Osteoblast (primary cell): Measurements from ENCODE around the gene LSS. TPM values are rescaled to one million over a fixed set of nuclear protein-coding genes. Genes with fewer than 3 reads are reported as not detected.

Experiments
- DNase-seq: peaks from one replicate; pipeline ENCODE4 v3.0.0; 2011; ENCODE audit warnings: low spot score, mixed read lengths; ENCODE audit not compliant: insufficient read length; ENCODE audit errors: missing footprints
- H2AFZ ChIP-seq: 2 replicates; pipeline ENCODE4 v1.6.0; 2011; ENCODE audit warnings: mild to moderate bottlenecking, low read length
- H3K27ac ChIP-seq: 2 replicates; pipeline ENCODE4 v1.5.1; 2011; ENCODE audit warnings: mild to moderate bottlenecking, low read depth, low read length, moderate library complexity
- H3K27me3 ChIP-seq: 2 replicates; pipeline ENCODE4 v1.6.0; 2012; ENCODE audit warnings: mild to moderate bottlenecking, control low read depth, inconsistent platforms, low read length, moderate library complexity; ENCODE audit not compliant: insufficient read depth
- H3K36me3 ChIP-seq: 2 replicates; pipeline ENCODE4 v1.5.1; 2011; ENCODE audit warnings: mild to moderate bottlenecking, low read length, control low read depth, moderate library complexity; ENCODE audit not compliant: insufficient read depth
- H3K4me1 ChIP-seq: 2 replicates; pipeline ENCODE4 v1.5.1; 2011; ENCODE audit warnings: mild to moderate bottlenecking, low read length, control low read depth, moderate library complexity; ENCODE audit not compliant: insufficient read depth
- H3K4me2 ChIP-seq: 2 replicates; pipeline ENCODE4 v1.6.0; 2011; ENCODE audit warnings: mild to moderate bottlenecking, low read length; ENCODE audit not compliant: insufficient read depth
- H3K4me3 ChIP-seq: fragments of 200-600 bp; sonication (generic); 3 replicates; pipeline ENCODE4 v1.5.1; 2012; ENCODE audit warnings: mild to moderate bottlenecking, low read length, inconsistent platforms; ENCODE audit not compliant: insufficient read depth
- H3K79me2 ChIP-seq: 2 replicates; pipeline ENCODE4 v1.6.0; 2012; ENCODE audit warnings: mild to moderate bottlenecking, low read length, control low read depth, inconsistent platforms; ENCODE audit not compliant: insufficient read depth
- H3K9me3 ChIP-seq: 2 replicates; pipeline ENCODE4 v1.5.1; 2011; ENCODE audit warnings: low read depth, low read length, control low read depth
- H4K20me1 ChIP-seq: 2 replicates; pipeline ENCODE4 v1.6.0; 2012; ENCODE audit warnings: mild to moderate bottlenecking, low read length, control low read depth; ENCODE audit not compliant: insufficient read depth
- total RNA-seq: library from RNA; depleted of rRNA; stranded (reverse); fragments of >200 nt; gene quantifications from 2 replicates; pipeline ENCODE4 v1.2.3, GENCODE V29; 2012
- TF ChIP-seq, protein P1 (sequence below): IDR thresholded peaks from 2 replicates; pipeline ENCODE4 v1.5.1; 2011; ENCODE audit warnings: mild to moderate bottlenecking, low read depth, low read length, moderate library complexity; ENCODE audit errors: extremely low read depth

Gene LSS
- total RNA-seq, 1 donor: 122 TPM

GRCh38 chr21:46161633-46162592 is 66.7 kb downstream of the LSS start:
- Histone ChIP-seq H3K9me3 (no peaks in the 10 kb centered on the region), H2AFZ (no peak overlapping the region), H3K79me2 (no peaks in the 10 kb centered on the region), H3K27me3 (peaks cover 4% of the 10 kb centered on the region), H4K20me1 (no peaks in the 10 kb centered on the region), H3K4me3 (no peak overlapping the region), H3K36me3 (no peaks in the 10 kb centered on the region), H3K27ac (no peak overlapping the region), H3K4me2 (no peak overlapping the region), H3K4me1 (no peaks in the 10 kb centered on the region)
- DNase-seq: peak; percentile 87
- TF ChIP-seq, protein P1, sequence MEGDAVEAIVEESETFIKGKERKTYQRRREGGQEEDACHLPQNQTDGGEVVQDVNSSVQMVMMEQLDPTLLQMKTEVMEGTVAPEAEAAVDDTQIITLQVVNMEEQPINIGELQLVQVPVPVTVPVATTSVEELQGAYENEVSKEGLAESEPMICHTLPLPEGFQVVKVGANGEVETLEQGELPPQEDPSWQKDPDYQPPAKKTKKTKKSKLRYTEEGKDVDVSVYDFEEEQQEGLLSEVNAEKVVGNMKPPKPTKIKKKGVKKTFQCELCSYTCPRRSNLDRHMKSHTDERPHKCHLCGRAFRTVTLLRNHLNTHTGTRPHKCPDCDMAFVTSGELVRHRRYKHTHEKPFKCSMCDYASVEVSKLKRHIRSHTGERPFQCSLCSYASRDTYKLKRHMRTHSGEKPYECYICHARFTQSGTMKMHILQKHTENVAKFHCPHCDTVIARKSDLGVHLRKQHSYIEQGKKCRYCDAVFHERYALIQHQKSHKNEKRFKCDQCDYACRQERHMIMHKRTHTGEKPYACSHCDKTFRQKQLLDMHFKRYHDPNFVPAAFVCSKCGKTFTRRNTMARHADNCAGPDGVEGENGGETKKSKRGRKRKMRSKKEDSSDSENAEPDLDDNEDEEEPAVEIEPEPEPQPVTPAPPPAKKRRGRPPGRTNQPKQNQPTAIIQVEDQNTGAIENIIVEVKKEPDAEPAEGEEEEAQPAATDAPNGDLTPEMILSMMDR: no peak

DNA sequence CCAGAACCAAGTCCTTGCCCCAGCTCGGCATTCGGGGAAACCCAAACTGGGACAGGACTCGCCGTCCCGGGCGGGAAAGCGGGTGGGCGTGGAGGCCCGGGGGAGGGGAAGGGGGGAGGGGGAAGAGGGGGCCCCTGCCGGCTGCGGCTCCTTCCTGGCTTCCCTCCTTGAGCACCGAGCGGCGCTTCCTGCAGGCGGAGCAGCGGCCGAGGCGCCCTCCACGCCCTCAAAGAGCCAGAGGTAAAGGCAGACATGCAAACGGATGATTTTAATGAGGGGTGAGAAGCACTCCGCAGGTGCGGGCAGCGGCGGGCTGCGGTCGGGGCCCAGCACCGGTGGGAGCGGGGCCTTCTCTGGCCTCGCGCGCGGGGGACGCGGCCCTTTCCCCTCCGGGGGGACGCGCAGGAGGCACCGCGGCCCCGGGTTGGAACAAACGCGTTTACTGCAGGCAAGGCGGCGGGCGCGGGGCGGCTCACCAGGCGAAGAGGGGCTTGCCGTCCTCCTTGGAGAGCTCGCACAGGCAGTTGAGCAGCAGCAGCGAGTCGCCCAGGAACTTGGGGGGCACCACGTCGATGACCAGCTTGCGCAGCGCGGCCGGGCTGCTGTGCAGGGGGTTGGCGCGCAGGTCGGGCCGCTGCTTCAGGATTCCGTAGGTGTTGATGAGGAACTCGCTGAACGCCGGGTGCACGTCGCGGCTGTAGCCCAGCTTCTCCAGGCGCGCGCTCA is 67.5 kb downstream of the LSS start:
- Histone ChIP-seq H3K36me3 (no peaks in the 10 kb centered on the region), H3K4me3 (no peak overlapping the region), H2AFZ (no peak overlapping the region), H3K4me2 (no peak overlapping the region), H3K27me3 (peaks cover 4% of the 10 kb centered on the region), H3K9me3 (no peaks in the 10 kb centered on the region), H3K4me1 (no peaks in the 10 kb centered on the region), H3K79me2 (no peaks in the 10 kb centered on the region), H4K20me1 (no peaks in the 10 kb centered on the region), H3K27ac (no peak overlapping the region)
- TF ChIP-seq, protein P1: no peak
- peak; percentile 77 for DNase-seq

DNA sequence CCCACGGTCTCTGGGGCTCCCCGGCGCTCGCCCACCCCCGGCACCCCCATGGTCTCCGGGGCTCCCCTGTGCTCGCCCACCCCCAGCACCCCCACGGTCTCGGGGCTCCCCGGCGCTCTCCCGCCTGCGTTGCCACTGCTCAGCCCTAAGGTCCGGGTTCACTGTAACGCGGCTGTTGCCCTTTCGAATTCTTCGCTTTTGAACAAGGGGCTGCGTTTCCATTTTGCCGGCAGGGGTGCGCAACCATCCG is 68.0 kb downstream of the LSS start:
- Histone ChIP-seq H2AFZ (no peak overlapping the region), H3K27me3 (peaks cover 4% of the 10 kb centered on the region), H3K4me2 (no peak overlapping the region), H3K27ac (no peak overlapping the region), H3K4me1 (no peaks in the 10 kb centered on the region), H3K79me2 (no peaks in the 10 kb centered on the region), H4K20me1 (no peaks in the 10 kb centered on the region), H3K36me3 (no peaks in the 10 kb centered on the region), H3K4me3 (no peak overlapping the region), H3K9me3 (no peaks in the 10 kb centered on the region)
- TF ChIP-seq, protein P1: no peak
- peak; percentile 76 for DNase-seq
